ENCODE data around the gene RAB40C. TPM values are rescaled to one million over a fixed set of nuclear protein-coding genes. Genes with fewer than 3 reads are reported as not detected.
A peak's percentile ranks its signal among the peaks of the same experiment; 100 is the strongest.

RAB40C gene
- total RNA-seq, 1 experiment from 2014 or later: 22.5 TPM

GRCh38 chr16:648071-648780 is 58.4 kb downstream of the RAB40C start (continued):
- TF ChIP-seq STAT6 (CRISPR knock-in tag; conservative IDR thresholded peaks at IDR 0.05; ENCODE audit: low read depth) (no peak), ZMAT4 (CRISPR knock-in tag; IDR thresholded peaks at IDR 0.05) (no peak), PRRX2 (CRISPR knock-in tag; IDR thresholded peaks at IDR 0.05) (no peak), PRDM15 (CRISPR knock-in tag; IDR thresholded peaks at IDR 0.05) (no peak)

GRCh38 chr16:648781-649589 is 59.1 kb downstream of the RAB40C start, which contains the start of gene WDR90:
TSS of gene WDR90 (plus strand) at chr16:649365. CDS start at chr16:649417, 52 bp downstream.
- POLR2A ChIA-PET: interaction anchor here (0.8 to 2.3 kb wide), 6 partner anchors 11 to 134 kb away, joined by 3 to 7 read pairs (median 4); partner anchors contain the start of genes METTL26 and RHBDL1
- Mint-ChIP-seq H3K4me3 (peak within 1 kb of the TSS; percentile 73), H3K36me3 (no peaks in the 10 kb centered on the region), H3K27me3 (ENCODE audit: low read depth) (no peaks in the 10 kb centered on the region), H3K9me3 (no peaks in the 10 kb centered on the region), H3K27ac (no peak within 1 kb of the TSS; the same call in 1 of the 2 replicates), H3K4me1 (peaks cover 9% of the 10 kb centered on the region; the same call in 1 of the 2 replicates)
- CTCF ChIA-PET: interaction anchor here (0.6 to 6.4 kb wide), 42 partner anchors 11 to 278 kb away, joined by 3 to 54 read pairs (median 5); partner anchors contain the start of genes CAPN15, CHTF18, CIAO3 and METTL26
- peak; percentile 94 for DNase-seq (ENCODE audit: low spot score)
- ATAC-seq: peak; percentile 67
- TF ChIP-seq FOXP1 (CRISPR knock-in tag; IDR thresholded peaks at IDR 0.05; ENCODE audit: borderline replicate concordance) (peak; percentile 69), PREB (CRISPR knock-in tag; IDR thresholded peaks at IDR 0.05; ENCODE audit: borderline replicate concordance) (no peak), NFYB (CRISPR knock-in tag; conservative IDR thresholded peaks at IDR 0.05; ENCODE audit: low read depth) (no peak), CDX4 (CRISPR knock-in tag; IDR thresholded peaks at IDR 0.05; ENCODE audit: borderline replicate concordance) (no peak), ZSCAN18 (CRISPR knock-in tag; IDR thresholded peaks at IDR 0.05) (no peak), NR3C1 (CRISPR knock-in tag; conservative IDR thresholded peaks at IDR 0.05; ENCODE audit: low read depth) (peak; percentile 94), AR (CRISPR knock-in tag; IDR thresholded peaks at IDR 0.05) (peak; percentile 44; the same call in 1 of the 2 replicates), ATF2 (CRISPR knock-in tag; IDR thresholded peaks at IDR 0.05; ENCODE audit: borderline replicate concordance, low read depth) (peak; percentile 57; the same call in 1 of the 2 replicates), TCF7 (CRISPR knock-in tag; IDR thresholded peaks at IDR 0.05; ENCODE audit: low read depth) (no peak), USF1 (CRISPR knock-in tag; IDR thresholded peaks at IDR 0.05) (peak; percentile 98), JAZF1 (CRISPR knock-in tag; IDR thresholded peaks at IDR 0.05) (no peak), GTF2I (CRISPR knock-in tag; conservative IDR thresholded peaks at IDR 0.05) (no peak)

Measured in WTC11 (cell line).